ENCODE measurements around the gene LCE1A.

- TF ChIP-seq POLR2A (IDR thresholded peaks at IDR 0.05) (no peak), EP300 (IDR thresholded peaks at IDR 0.05) (no peak)
These were observed 31.6 kb upstream of the LCE1A start for GRCh38 chr1:152795686-152796085.
